Measurements from ENCODE around the gene ZSCAN20. TPM values are rescaled to one million over a fixed set of nuclear protein-coding genes. Genes with fewer than 3 reads are reported as not detected.

The ZSCAN20 gene
- total and polyA plus RNA-seq, 2 of the 4 experiments (the other 2 are of a cell fraction) = 2.1 to 11.1 TPM

Other genes with a start within 250 kb of the ZSCAN20 start
- 5.3 and 5.7 TPM in 2 replicates for gene ZNF362, start 216.2 kb upstream of the ZSCAN20 start, total RNA-seq (2012; rRNA removed)
- 12.9 and 14.2 TPM in 2 replicates for gene ZNF362, start 216.2 kb upstream of the ZSCAN20 start, polyA plus RNA-seq (2012; rRNA removed)
- gene A3GALT2, start 151.5 kb upstream of the ZSCAN20 start, total RNA-seq (2012; rRNA removed) = not detected in 2 replicates
- not detected in 2 replicates for gene A3GALT2, start 151.5 kb upstream of the ZSCAN20 start, polyA plus RNA-seq (2012; rRNA removed)
- gene PHC2, start 41.5 kb upstream of the ZSCAN20 start, total RNA-seq (2012; rRNA removed) = 43.3 and 46.4 TPM in 2 replicates
- 86.3 and 98.1 TPM in 2 replicates for gene PHC2, start 41.5 kb upstream of the ZSCAN20 start, polyA plus RNA-seq (2012; rRNA removed)

All from IMR-90 (cell line).